ENCODE results near the gene MACF1.

Gene MACF1

DNA sequence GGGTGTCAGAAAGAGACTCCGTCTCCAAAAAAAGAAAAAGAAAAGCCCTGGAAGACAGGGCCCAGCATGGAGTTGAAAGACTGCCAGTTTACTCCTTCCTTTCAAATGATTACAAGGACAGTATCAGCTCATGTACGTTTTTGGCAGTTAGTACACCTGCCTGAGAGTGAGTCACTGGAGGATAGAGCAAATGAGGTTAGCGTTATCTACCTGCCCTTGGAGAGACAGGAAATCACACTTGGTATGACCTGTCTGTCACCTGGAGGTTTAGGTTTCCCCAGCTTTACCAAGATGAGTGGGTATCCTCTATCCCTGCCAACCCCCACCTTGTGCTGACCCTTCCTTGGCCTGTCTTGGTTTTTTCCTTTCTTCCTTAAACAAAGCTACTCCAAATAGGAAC is 190.1 kb downstream of the MACF1 start:
- no peaks in the 10 kb centered on the region for H3K36me3 ChIP-seq (ENCODE audit: insufficient read depth)
- no peaks in the 10 kb centered on the region for H3K27me3 ChIP-seq (ENCODE audit: insufficient read depth, low read depth)
- no peak overlapping the region for H2AFZ ChIP-seq (ENCODE audit: low read depth)
- H3K79me2 ChIP-seq (ENCODE audit: insufficient read depth, low read depth) = no peaks in the 10 kb centered on the region
- no peak overlapping the region for H3K4me3 ChIP-seq (IDR thresholded peaks at IDR 0.05; ENCODE audit: insufficient read depth, low read depth, low read length)
- TF ChIP-seq, protein P1, sequence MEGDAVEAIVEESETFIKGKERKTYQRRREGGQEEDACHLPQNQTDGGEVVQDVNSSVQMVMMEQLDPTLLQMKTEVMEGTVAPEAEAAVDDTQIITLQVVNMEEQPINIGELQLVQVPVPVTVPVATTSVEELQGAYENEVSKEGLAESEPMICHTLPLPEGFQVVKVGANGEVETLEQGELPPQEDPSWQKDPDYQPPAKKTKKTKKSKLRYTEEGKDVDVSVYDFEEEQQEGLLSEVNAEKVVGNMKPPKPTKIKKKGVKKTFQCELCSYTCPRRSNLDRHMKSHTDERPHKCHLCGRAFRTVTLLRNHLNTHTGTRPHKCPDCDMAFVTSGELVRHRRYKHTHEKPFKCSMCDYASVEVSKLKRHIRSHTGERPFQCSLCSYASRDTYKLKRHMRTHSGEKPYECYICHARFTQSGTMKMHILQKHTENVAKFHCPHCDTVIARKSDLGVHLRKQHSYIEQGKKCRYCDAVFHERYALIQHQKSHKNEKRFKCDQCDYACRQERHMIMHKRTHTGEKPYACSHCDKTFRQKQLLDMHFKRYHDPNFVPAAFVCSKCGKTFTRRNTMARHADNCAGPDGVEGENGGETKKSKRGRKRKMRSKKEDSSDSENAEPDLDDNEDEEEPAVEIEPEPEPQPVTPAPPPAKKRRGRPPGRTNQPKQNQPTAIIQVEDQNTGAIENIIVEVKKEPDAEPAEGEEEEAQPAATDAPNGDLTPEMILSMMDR (conservative IDR thresholded peaks at IDR 0.05; ENCODE audit: low read depth, low read length) = no peak
- H3K4me1 ChIP-seq (ENCODE audit: low read depth, poor library complexity, severe bottlenecking) = no peaks in the 10 kb centered on the region
- H4K20me1 ChIP-seq (ENCODE audit: insufficient read depth) = no peaks in the 10 kb centered on the region
- H3K9ac ChIP-seq = no peak overlapping the region
- H3K4me2 ChIP-seq = no peak overlapping the region
- no peak overlapping the region for H3K27ac ChIP-seq

DNA sequence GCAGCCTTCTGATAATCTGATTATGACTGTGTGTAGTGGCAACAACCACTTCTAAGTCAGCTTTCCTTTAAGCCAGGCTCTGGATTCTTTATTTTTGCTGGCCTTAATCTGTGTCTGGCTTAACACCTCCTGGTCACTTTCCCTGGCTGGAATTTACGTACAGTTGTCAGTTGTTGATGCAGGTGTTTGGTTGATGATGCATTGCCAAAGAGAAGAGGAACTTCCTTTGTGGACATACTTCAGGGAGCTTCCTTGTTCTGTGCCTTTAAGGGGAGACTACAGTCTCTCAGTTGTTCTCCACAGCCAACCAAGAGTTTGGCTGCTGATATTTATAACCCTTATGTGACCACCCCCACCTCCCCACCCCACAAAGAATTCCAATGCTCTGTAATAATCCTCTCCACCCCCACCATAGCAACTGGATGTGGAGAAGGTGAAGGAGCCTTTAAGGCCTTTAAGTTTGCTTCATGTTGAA is 190.9 kb downstream of the MACF1 start:
- H3K36me3 ChIP-seq (ENCODE audit: insufficient read depth) = no peaks in the 10 kb centered on the region
- H3K9ac ChIP-seq = no peak overlapping the region
- no peak overlapping the region for H3K27ac ChIP-seq
- no peak overlapping the region for H2AFZ ChIP-seq (ENCODE audit: low read depth)
- no peaks in the 10 kb centered on the region for H3K79me2 ChIP-seq (ENCODE audit: insufficient read depth, low read depth)
- H3K4me1 ChIP-seq (ENCODE audit: low read depth, poor library complexity, severe bottlenecking) = no peaks in the 10 kb centered on the region
- no peak overlapping the region for H3K4me3 ChIP-seq (IDR thresholded peaks at IDR 0.05; ENCODE audit: insufficient read depth, low read depth, low read length)
- TF ChIP-seq, protein P1 (conservative IDR thresholded peaks at IDR 0.05; ENCODE audit: low read depth, low read length) = no peak
- H3K27me3 ChIP-seq (ENCODE audit: insufficient read depth, low read depth) = no peaks in the 10 kb centered on the region
- H4K20me1 ChIP-seq (ENCODE audit: insufficient read depth) = no peaks in the 10 kb centered on the region
- H3K4me2 ChIP-seq = no peak overlapping the region

DNA sequence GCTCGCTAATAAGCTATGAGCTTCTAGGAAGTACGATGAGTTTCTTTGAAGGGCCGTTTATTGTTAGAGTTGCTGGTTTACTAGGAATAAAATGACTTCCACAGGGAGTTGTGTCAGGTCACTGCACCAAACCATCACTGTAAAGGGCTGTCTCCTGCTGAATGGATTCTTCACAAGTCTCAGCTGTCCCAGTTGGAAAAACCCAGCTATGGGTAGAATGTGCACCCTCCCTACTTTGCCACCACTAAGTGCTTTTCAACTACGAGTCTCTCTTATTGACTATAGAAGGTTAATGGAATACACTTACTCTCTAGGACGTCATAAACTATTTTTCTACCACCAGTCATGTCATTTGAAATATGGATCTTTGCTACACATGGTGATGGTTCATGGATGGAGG is 192.2 kb downstream of the MACF1 start:
- Histone ChIP-seq H3K4me3 (IDR thresholded peaks at IDR 0.05; ENCODE audit: insufficient read depth, low read depth, low read length) (no peak overlapping the region), H3K27me3 (ENCODE audit: insufficient read depth, low read depth) (no peaks in the 10 kb centered on the region), H3K4me1 (ENCODE audit: low read depth, poor library complexity, severe bottlenecking) (no peaks in the 10 kb centered on the region), H4K20me1 (ENCODE audit: insufficient read depth) (no peaks in the 10 kb centered on the region), H2AFZ (ENCODE audit: low read depth) (no peak overlapping the region), H3K79me2 (ENCODE audit: insufficient read depth, low read depth) (no peaks in the 10 kb centered on the region), H3K9ac (no peak overlapping the region), H3K27ac (no peak overlapping the region), H3K4me2 (no peak overlapping the region), H3K36me3 (ENCODE audit: insufficient read depth) (no peaks in the 10 kb centered on the region)
- TF ChIP-seq, protein P1 (conservative IDR thresholded peaks at IDR 0.05; ENCODE audit: low read depth, low read length) = no peak

DNA sequence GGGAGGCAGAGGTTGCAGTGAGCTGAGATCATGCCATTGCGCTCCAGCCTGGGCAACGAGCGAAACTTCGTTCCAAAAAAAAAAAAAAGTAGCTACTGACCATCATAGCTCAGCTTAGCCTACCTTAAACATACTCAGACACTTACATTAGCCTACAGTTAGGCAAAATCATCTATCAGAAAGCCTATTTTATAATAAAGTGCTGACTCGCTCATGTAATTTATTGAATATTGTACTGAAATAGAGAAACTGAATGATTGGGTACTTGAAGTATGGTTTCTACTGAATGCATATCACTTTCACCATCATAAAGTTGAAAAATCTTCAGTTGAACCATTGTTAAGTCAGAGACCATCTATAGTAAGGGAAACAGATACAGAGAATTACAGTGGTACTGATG is 193.0 kb downstream of the MACF1 start:
- H3K4me2 ChIP-seq = no peak overlapping the region
- H3K36me3 ChIP-seq (ENCODE audit: insufficient read depth) = no peaks in the 10 kb centered on the region
- TF ChIP-seq, protein P1 (conservative IDR thresholded peaks at IDR 0.05; ENCODE audit: low read depth, low read length) = no peak
- H4K20me1 ChIP-seq (ENCODE audit: insufficient read depth) = no peaks in the 10 kb centered on the region
- no peaks in the 10 kb centered on the region for H3K79me2 ChIP-seq (ENCODE audit: insufficient read depth, low read depth)
- H3K27me3 ChIP-seq (ENCODE audit: insufficient read depth, low read depth) = no peaks in the 10 kb centered on the region
- no peak overlapping the region for H2AFZ ChIP-seq (ENCODE audit: low read depth)
- H3K4me3 ChIP-seq (IDR thresholded peaks at IDR 0.05; ENCODE audit: insufficient read depth, low read depth, low read length) = no peak overlapping the region
- H3K4me1 ChIP-seq (ENCODE audit: low read depth, poor library complexity, severe bottlenecking) = no peaks in the 10 kb centered on the region
- no peak overlapping the region for H3K9ac ChIP-seq
- H3K27ac ChIP-seq = no peak overlapping the region

Measured in KMS-11 (cell line).